Kidney (tissue), 14 donors: ENCODE data around the gene MPHOSPH9. TPM values are rescaled to one million over a fixed set of nuclear protein-coding genes. Genes with fewer than 3 reads are reported as not detected.
A peak's percentile ranks its signal among the peaks of the same experiment; 100 is the strongest.

ENCODE experiments used
- DNase-seq, 5 donors: peaks; one replicate each; pipeline ENCODE4 v3.0.0-alpha.2; 2013 to 2020
- FAIRE-seq: peaks from 2 replicates; lab custom pipeline; 2012; peaks lifted over from hg19 to GRCh38; lab: Jason Lieb, UNC
- H3K27ac ChIP-seq, 2 donors: one replicate each; pipeline ENCODE4 v1.7.0; 2013; ENCODE audit warnings: low read depth in 2 of 2, low read length in 2 of 2, inconsistent platforms in 1 of 2
- H3K27me3 ChIP-seq: one replicate; pipeline ENCODE4 v1.7.1; 2013; ENCODE audit warnings: low read length, inconsistent platforms; ENCODE audit not compliant: control insufficient read depth, insufficient read depth
- H3K36me3 ChIP-seq, 3 donors: one replicate each; pipeline versions ENCODE4 v1.7.0 to v1.7.1; 2013; ENCODE audit warnings: low read length in 3 of 3, control low read depth in 1 of 3, inconsistent platforms in 1 of 3; ENCODE audit not compliant: insufficient read depth in 3 of 3, control insufficient read depth in 2 of 3
- H3K4me1 ChIP-seq, 3 donors: one replicate each; pipeline versions ENCODE4 v1.7.0 to v1.7.1; 2013; ENCODE audit warnings: low read length in 3 of 3, inconsistent platforms in 1 of 3, low read depth in 1 of 3; ENCODE audit not compliant: control insufficient read depth in 2 of 3, insufficient read depth in 2 of 3
- H3K4me3 ChIP-seq, 3 donors: one replicate each; pipeline versions ENCODE4 v1.7.0 to v1.8.1; 2013; ENCODE audit warnings: low read length in 3 of 3, control low read depth in 1 of 3, inconsistent platforms in 1 of 3
- H3K9ac ChIP-seq, 3 donors: one replicate each; pipeline versions ENCODE4 v1.7.0 to v1.7.1; 2013; ENCODE audit warnings: low read length in 3 of 3, control low read depth in 1 of 3, inconsistent platforms in 1 of 3
- H3K9me3 ChIP-seq, 3 donors: one replicate each; pipeline versions ENCODE4 v1.7.0 to v1.7.1; 2013; ENCODE audit warnings: low read length in 3 of 3, control low read depth in 1 of 3, inconsistent platforms in 1 of 3; ENCODE audit not compliant: control insufficient read depth in 2 of 3, insufficient read depth in 1 of 3
- CTCF ChIP-seq: IDR thresholded peaks from 3 replicates; pipeline ENCODE4 v1.5.1; 2012; ENCODE audit warnings: mild to moderate bottlenecking, moderate library complexity, borderline replicate concordance; ENCODE audit not compliant: insufficient read depth; ENCODE audit errors: extremely low read depth
- intact Hi-C: fragments of 100-400 bp; cut with DNase I; formaldehyde crosslinking; loops from one replicate; pipeline ENCODE4 v1.11.1; 2022
- polyA plus RNA-seq: library from polyadenylated mRNA; stranded (reverse); fragments of 350-450 nt; fragmentation: Illumina TruSeq; extraction: RNeasy Lipid Tissue Mini Kit (QIAGEN cat#74804); gene quantifications from one replicate; pipeline ENCODE4 v1.2.3, GENCODE V29; 2014; ENCODE audit warnings: low read depth, low replicate concordance; ENCODE audit not compliant: insufficient read depth
- total RNA-seq: library from RNA; stranded (reverse); fragmentation: NEBNext Ultra II Directional; extraction: Animal tissue kit (Norgen Biotek cat#: 25700); gene quantifications from one replicate; pipeline ENCODE4 v1.2.1, GENCODE V29; 2021
- donor health status: control.
- donor health status: control.
- donor health status: control.
- donor health status: control.
- donor health status: control.
- donor health status: DM: yes; HTN: yes; CAD: no.
- donor health status: Normal renal cell carcinoma (clear cell type).

The MPHOSPH9 gene
- total and polyA plus RNA-seq, 2 donors from 2014 or later, result 7.2 to 25.2 TPM

GRCh38 chr12:123271001-123271668, 38.2 kb upstream of the MPHOSPH9 start:
- Histone ChIP-seq H3K36me3 (peaks cover 0 to 3% (median 0%) of the 10 kb centered on the region in 3 donors), H3K4me1 (peaks cover 0 to 22% (median 0%) of the 10 kb centered on the region in 3 donors), H3K4me3 (peak overlapping the region in 1 of 3 donors; percentile 72), H3K27ac (no peak overlapping the region), H3K27me3 (no peaks in the 10 kb centered on the region), H3K9ac (no peak overlapping the region), H3K9me3 (no peaks in the 10 kb centered on the region)
- peak; percentile 75 for TF ChIP-seq CTCF
- intact Hi-C loops, result no loop called here
- FAIRE-seq, result no peak
- DNase-seq, result peak; percentile 73 to 90 (median 79)

- FAIRE-seq (no peak), DNase-seq (peak in 4 of 5 donors; percentile 38 to 82 (median 62))
- Histone ChIP-seq H3K4me1 (peaks cover 0 to 22% (median 0%) of the 10 kb centered on the region in 3 donors), H3K36me3 (peaks cover 0 to 3% (median 0%) of the 10 kb centered on the region in 3 donors), H3K9ac (peak overlapping the region; percentile 43 to 68 (median 48)), H3K9me3 (no peaks in the 10 kb centered on the region), H3K27me3 (no peaks in the 10 kb centered on the region), H3K4me3 (peak overlapping the region; percentile 64 to 75 (median 72)), H3K27ac (peak overlapping the region; percentile 57 to 69)
- intact Hi-C loops, result no loop called here
- no peak for TF ChIP-seq CTCF
These were observed 37.5 kb upstream of the MPHOSPH9 start for GRCh38 chr12:123270214-123271000.

GRCh38 chr12:123269896-123270213, 36.9 kb upstream of the MPHOSPH9 start:
- no peaks in the 10 kb centered on the region for H3K27me3 ChIP-seq
- no peak for TF ChIP-seq CTCF
- intact Hi-C loops, result no loop called here
- DNase-seq (no peak), FAIRE-seq (no peak)
- no peaks in the 10 kb centered on the region for H3K9me3 ChIP-seq
- peaks cover 0 to 4% (median 3%) of the 10 kb centered on the region in 3 donors for H3K36me3 ChIP-seq
- peak overlapping the region; percentile 57 to 69 for H3K27ac ChIP-seq
- peaks cover 0 to 22% (median 0%) of the 10 kb centered on the region in 3 donors for H3K4me1 ChIP-seq
- peak overlapping the region; percentile 43 to 68 (median 48) for H3K9ac ChIP-seq
- H3K4me3 ChIP-seq, result peak overlapping the region; percentile 64 to 75 (median 72)
